Parathyroid adenoma (tissue), 2 donors: ENCODE results near the gene KRTAP23-1.

Experiments used
- H2AFZ ChIP-seq: fragments of 300-600 bp; sonication (generic); one replicate; pipeline ENCODE4 v1.7.0; 2017; ENCODE audit warnings: antibody characterized with exemption, mild to moderate bottlenecking
- H3K27ac ChIP-seq: fragments of 300-600 bp; sonication (generic); one replicate; pipeline ENCODE4 v1.7.0; 2017
- H3K27me3 ChIP-seq: fragments of 300-600 bp; sonication (generic); one replicate; pipeline ENCODE4 v1.7.0; 2017; ENCODE audit warnings: low read length; ENCODE audit not compliant: control insufficient read depth, insufficient read depth
- H3K36me3 ChIP-seq: fragments of 300-600 bp; sonication (generic); one replicate; pipeline ENCODE4 v1.7.0; 2017; ENCODE audit warnings: low read length; ENCODE audit not compliant: control insufficient read depth, insufficient read depth
- H3K4me1 ChIP-seq: fragments of 300-600 bp; sonication (generic); one replicate; pipeline ENCODE4 v1.7.0; 2017; ENCODE audit warnings: control low read depth
- H3K4me2 ChIP-seq: fragments of 300-600 bp; sonication (generic); one replicate; pipeline ENCODE4 v1.7.0; 2017; ENCODE audit warnings: low read length
- H3K4me3 ChIP-seq: fragments of 300-600 bp; sonication (generic); one replicate; pipeline ENCODE4 v1.7.0; 2017; ENCODE audit warnings: low read depth, low read length
- H3K79me2 ChIP-seq: fragments of 300-600 bp; sonication (generic); one replicate; pipeline ENCODE4 v1.7.0; 2017; ENCODE audit warnings: control low read depth
- H3K9ac ChIP-seq: fragments of 300-600 bp; sonication (generic); one replicate; pipeline ENCODE4 v1.7.0; 2017; ENCODE audit warnings: mild to moderate bottlenecking
- H3K9me3 ChIP-seq: fragments of 300-600 bp; sonication (generic); one replicate; pipeline ENCODE4 v1.7.0; 2017; ENCODE audit warnings: low read length; ENCODE audit not compliant: control insufficient read depth
- CTCF ChIP-seq: fragments of 300-600 bp; sonication (generic); IDR thresholded peaks from one replicate; pipeline ENCODE4 v1.7.0; 2017; ENCODE audit warnings: antibody characterized with exemption, mild to moderate bottlenecking
- donor health status: primary hyperparathyroidism.

KRTAP23-1 gene

GRCh38 chr21:30332681-30333080 lies 15.7 kb downstream of the KRTAP23-1 start:
- Histone ChIP-seq H3K79me2 (no peaks in the 10 kb centered on the region), H3K27ac (no peak overlapping the region), H3K4me3 (no peak overlapping the region), H3K4me1 (no peaks in the 10 kb centered on the region), H2AFZ (no peak overlapping the region), H3K9ac (no peak overlapping the region), H3K4me2 (no peak overlapping the region), H3K9me3 (no peaks in the 10 kb centered on the region), H3K27me3 (no peaks in the 10 kb centered on the region), H3K36me3 (no peaks in the 10 kb centered on the region)
- no peak for TF ChIP-seq CTCF

GRCh38 chr21:30329203-30329875 lies 19.1 kb downstream of the KRTAP23-1 start:
- Histone ChIP-seq H3K4me1 (no peaks in the 10 kb centered on the region), H3K27me3 (no peaks in the 10 kb centered on the region), H3K27ac (no peak overlapping the region), H3K9me3 (no peaks in the 10 kb centered on the region), H2AFZ (no peak overlapping the region), H3K4me3 (no peak overlapping the region), H3K36me3 (no peaks in the 10 kb centered on the region), H3K9ac (no peak overlapping the region), H3K4me2 (no peak overlapping the region), H3K79me2 (no peaks in the 10 kb centered on the region)
- TF ChIP-seq CTCF = no peak

GRCh38 chr21:30326390-30326789 lies 22.0 kb downstream of the KRTAP23-1 start:
- H3K9ac ChIP-seq = no peak overlapping the region
- H3K4me2 ChIP-seq = no peak overlapping the region
- H3K9me3 ChIP-seq = no peaks in the 10 kb centered on the region
- no peaks in the 10 kb centered on the region for H3K36me3 ChIP-seq
- no peaks in the 10 kb centered on the region for H3K27me3 ChIP-seq
- TF ChIP-seq CTCF = no peak
- no peak overlapping the region for H3K4me3 ChIP-seq
- H2AFZ ChIP-seq = no peak overlapping the region
- H3K4me1 ChIP-seq = no peaks in the 10 kb centered on the region
- no peak overlapping the region for H3K27ac ChIP-seq
- H3K79me2 ChIP-seq = no peaks in the 10 kb centered on the region

GRCh38 chr21:30320215-30320614 lies 28.2 kb downstream of the KRTAP23-1 start, which contains the start of gene KRTAP26-1:
TSS of gene KRTAP26-1 (minus strand) at chr21:30320315. CDS start at chr21:30320035, 280 bp downstream.
- H3K79me2 ChIP-seq = no peaks in the 10 kb centered on the region
- no peaks in the 10 kb centered on the region for H3K9me3 ChIP-seq
- no peak within 1 kb of the TSS for H2AFZ ChIP-seq
- no peak within 1 kb of the TSS for H3K27ac ChIP-seq
- no peak within 1 kb of the TSS for H3K9ac ChIP-seq
- H3K4me2 ChIP-seq = no peak within 1 kb of the TSS
- TF ChIP-seq CTCF = no peak
- no peaks in the 10 kb centered on the region for H3K36me3 ChIP-seq
- H3K4me3 ChIP-seq = no peak within 1 kb of the TSS
- H3K4me1 ChIP-seq = no peaks in the 10 kb centered on the region
- H3K27me3 ChIP-seq = no peaks in the 10 kb centered on the region

GRCh38 chr21:30315701-30316100 lies 32.7 kb downstream of the KRTAP23-1 start:
- no peaks in the 10 kb centered on the region for H3K36me3 ChIP-seq
- no peaks in the 10 kb centered on the region for H3K4me1 ChIP-seq
- H3K9ac ChIP-seq = no peak overlapping the region
- no peaks in the 10 kb centered on the region for H3K27me3 ChIP-seq
- H2AFZ ChIP-seq = no peak overlapping the region
- TF ChIP-seq CTCF = no peak
- no peak overlapping the region for H3K4me2 ChIP-seq
- no peaks in the 10 kb centered on the region for H3K79me2 ChIP-seq
- no peak overlapping the region for H3K4me3 ChIP-seq
- no peaks in the 10 kb centered on the region for H3K9me3 ChIP-seq
- no peak overlapping the region for H3K27ac ChIP-seq
